SK-N-DZ (cell line): ENCODE results near the gene ILF3.
"Not testable (repeated sequence)": the region's sequence is repeated elsewhere in the genome, so short reads cannot be mapped to it uniquely, and the experiment has no call there.

ENCODE experiments used
- DNase-seq: peaks from one replicate; pipeline ENCODE4 v3.0.0-alpha.2; 2015; ENCODE audit warnings: low spot score

ILF3 gene

DNA sequence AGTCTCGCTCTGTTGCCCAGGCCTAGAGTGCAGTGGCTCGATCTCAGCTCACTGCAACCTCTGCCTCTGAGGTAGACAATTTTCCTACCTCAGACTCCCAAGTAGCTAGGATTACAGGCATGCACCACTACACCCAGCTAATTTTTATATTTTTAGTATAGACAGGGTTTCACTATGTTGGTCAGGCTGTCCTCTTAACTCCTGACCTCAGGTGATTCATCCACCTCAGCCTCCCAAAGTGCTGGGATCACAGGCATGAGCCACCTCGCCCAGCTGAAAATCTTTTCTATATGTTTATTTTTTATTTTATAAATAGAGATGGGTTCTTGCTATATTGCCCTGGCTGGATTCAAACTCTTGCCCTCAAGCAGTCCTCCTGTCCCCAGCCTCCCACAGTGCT lies 17.8 kb downstream of the ILF3 start:
- not testable (repeated sequence) for DNase-seq

DNA sequence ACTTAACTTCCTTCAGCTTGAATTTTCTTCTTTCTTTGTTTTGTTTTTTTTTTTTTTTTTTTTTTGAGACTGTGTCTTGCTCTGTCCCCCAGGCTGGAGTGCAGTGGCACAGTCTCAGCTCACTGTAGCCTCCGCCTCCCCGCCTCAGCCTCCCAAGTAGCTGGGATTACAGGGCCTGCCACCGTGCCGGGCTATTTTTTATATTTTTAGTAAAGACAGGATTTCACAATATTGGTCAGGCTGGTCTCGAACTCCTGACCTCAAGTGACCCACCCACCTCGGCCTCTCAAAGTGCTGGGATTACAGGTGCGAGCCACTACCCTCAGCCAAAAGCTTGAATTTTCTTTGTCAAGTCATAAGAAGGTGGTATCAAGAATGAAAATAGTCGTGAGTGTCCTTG lies 21.1 kb downstream of the ILF3 start:
- DNase-seq: not testable (repeated sequence)

- DNase-seq: no peak
These were observed 23.6 kb downstream of the ILF3 start for GRCh38 chr19:10677751-10678150.

DNA sequence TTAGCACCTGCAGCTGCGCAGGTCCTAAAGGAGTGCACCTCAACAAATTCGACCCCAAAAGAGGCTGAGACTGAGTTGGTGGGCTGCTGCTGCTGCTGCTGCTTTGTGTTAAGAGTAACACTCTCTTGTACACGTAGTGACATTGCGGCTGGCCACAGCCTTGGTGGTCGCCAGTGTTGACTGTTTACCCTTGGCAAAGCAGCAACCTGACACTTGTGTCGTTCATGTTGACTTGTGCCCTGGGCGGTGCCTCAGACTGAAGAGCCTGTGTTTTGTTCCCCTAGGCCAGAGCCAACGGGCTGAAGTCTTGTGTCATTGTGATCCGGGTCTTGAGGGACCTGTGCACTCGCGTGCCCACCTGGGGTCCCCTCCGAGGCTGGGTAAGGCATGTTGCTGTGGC lies 24.7 kb downstream of the ILF3 start:
- no peak for DNase-seq

GRCh38 chr19:10679743-10680142 lies 25.6 kb downstream of the ILF3 start:
- DNase-seq: no peak

DNA sequence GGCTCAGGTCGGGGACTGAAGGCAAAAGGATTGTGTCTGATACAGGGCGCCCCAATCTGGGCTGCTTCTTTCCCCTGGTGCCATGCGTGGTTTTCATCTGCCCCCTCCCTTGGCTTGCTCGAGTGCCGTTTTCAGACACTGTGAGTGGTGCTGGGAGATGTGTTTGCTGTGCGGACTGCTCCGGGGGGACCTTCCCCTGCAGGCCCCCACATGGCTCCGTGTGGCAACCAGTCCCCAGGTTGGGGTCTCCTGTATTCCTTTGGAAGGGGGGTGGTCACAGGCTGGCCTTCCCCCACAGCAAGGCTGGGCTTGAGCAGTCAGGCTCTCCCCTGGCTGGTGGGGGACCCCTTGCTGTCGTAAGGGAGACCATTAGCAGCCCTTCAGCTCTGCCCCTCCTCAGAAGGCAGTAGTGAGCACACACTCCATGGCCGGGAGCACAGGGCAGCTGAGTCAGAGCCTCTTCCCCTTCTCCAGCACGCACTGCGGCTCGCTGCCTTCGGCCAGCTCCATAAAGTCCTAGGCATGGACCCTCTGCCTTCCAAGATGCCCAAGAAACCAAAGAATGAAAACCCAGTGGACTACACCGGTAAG lies 26.5 kb downstream of the ILF3 start:
- DNase-seq: no peak

DNA sequence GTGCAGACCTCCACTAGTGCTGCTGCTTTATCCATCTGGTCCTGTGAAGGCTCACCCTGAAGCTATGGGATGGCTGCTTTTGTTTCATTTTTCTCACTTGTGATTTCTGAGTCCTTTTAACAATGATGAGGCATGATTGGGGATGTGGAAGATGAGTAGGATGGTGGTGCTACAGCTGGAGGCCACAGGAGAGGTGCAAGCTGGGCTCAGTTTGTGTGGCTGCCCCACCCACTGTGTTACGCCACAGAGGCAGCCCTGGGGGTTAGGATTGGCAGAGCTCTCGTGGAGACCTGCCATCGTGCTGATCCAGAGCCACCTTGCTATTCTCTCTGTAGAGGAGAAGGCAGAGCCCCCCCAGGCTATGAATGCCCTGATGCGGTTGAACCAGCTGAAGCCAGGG lies 27.5 kb downstream of the ILF3 start:
- no peak for DNase-seq

DNA sequence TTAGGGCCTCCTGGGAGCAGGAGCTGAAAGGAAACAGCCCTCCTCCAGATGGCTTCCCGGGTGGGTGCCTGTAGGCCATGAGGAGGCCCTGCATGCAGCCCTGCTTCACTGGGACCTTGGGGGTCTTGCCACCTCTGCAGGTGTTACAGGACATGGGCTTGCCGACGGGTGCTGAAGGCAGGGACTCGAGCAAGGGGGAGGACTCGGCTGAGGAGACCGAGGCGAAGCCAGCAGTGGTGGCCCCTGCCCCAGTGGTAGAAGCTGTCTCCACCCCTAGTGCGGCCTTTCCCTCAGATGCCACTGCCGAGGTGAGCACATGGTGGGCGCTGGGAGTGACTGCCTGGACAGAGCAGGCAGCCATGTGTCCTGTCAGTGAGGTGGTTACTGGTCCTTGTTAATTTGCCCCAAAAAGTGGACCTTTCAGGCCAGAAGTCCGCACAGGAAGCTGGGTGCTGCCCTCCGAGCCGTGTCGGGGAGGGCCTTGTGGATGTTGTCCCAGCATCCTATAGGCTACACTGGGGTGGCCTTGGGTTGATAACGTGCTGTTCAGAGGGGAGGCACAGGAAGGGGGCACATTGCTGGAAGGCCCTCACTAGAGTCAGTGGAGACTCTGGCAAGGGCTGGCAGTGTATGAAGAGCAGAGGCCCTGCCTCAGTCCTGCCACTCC lies 28.4 kb downstream of the ILF3 start:
- no peak for DNase-seq

DNA sequence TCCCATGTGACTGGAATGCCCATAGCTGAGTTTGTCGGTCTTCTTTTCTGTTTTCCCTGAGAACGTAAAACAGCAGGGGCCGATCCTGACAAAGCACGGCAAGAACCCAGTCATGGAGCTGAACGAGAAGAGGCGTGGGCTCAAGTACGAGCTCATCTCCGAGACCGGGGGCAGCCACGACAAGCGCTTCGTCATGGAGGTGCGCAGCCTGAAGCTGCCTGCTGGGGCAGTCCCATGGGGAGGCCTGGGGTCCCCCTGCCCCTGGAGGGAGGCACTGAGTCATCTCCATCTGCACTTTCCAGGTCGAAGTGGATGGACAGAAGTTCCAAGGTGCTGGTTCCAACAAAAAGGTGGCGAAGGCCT lies 28.9 kb downstream of the ILF3 start:
- DNase-seq: no peak

DNA sequence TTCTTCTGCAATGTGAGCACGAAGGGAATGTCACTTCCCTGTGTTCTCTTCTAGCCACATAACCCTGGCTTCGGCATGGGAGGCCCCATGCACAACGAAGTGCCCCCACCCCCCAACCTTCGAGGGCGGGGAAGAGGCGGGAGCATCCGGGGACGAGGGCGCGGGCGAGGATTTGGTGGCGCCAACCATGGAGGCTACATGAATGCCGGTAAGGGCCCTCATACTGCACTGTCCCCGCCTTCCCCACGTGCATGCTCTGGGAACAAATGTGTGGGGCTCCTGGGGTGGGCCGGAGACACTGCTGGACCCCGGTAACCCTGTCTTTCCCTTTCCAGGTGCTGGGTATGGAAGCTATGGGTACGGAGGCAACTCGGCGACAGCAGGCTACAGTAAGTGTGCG lies 29.4 kb downstream of the ILF3 start:
- no peak for DNase-seq

- no peak for DNase-seq
These were observed 31.1 kb downstream of the ILF3 start for GRCh38 chr19:10685210-10685609.

GRCh38 chr19:10686193-10686592 lies 32.0 kb downstream of the ILF3 start:
- no peak for DNase-seq

GRCh38 chr19:10686661-10687517 lies 32.7 kb downstream of the ILF3 start:
- DNase-seq: no peak

GRCh38 chr19:10687518-10688288 lies 33.6 kb downstream of the ILF3 start:
- no peak for DNase-seq

DNA sequence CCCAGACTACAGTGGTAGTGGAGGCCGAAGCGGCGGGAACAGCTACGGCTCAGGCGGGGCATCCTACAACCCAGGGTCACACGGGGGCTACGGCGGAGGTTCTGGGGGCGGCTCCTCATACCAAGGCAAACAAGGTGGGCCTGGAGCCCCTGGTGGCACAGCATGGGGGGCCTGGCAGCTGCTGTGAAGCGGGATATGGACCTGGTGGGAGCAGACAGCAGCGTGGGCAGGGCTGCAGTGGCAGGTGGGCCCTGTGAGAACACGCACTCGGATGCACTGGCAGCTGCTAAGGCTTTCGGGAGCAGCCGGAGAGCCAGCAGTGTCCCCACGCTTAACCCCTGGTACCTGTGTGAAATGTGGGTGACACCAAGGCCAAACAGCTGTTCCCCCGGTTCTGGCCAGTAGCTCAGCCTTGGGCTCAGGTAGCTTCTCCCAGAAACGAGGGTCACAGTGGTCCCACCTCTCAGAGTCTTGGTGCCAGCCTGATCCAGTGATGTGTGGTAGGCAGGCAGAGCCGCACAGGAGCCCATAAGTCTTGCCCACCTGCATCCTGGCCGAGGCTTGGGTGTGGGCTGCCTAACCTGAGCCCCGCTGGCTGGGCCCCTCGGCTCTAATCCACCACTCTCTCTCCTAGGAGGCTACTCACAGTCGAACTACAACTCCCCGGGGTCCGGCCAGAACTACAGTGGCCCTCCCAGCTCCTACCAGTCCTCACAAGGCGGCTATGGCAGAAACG lies 34.6 kb downstream of the ILF3 start:
- no peak for DNase-seq

DNA sequence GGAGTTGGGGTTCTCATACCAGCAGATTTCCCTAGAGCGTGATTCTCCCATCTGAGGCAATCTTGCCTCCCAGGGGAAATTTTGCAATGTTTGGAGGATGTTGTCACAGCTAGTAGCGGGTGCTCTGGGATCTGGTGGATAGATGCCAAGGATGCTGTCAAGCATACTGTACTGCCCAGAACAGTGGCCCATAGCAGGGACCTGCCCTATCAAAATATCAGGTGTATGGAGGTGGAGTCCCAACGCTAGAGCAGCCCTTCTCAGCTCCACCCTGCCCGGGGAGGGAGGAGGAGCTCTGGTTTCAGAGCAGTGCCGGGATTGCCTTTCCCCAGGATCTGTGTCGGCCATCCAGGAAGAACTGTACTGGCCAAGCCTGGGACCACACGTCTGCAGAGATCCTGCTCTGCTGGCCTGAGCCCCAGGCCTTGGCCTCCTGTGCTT lies 36.2 kb downstream of the ILF3 start:
- DNase-seq: no peak

DNA sequence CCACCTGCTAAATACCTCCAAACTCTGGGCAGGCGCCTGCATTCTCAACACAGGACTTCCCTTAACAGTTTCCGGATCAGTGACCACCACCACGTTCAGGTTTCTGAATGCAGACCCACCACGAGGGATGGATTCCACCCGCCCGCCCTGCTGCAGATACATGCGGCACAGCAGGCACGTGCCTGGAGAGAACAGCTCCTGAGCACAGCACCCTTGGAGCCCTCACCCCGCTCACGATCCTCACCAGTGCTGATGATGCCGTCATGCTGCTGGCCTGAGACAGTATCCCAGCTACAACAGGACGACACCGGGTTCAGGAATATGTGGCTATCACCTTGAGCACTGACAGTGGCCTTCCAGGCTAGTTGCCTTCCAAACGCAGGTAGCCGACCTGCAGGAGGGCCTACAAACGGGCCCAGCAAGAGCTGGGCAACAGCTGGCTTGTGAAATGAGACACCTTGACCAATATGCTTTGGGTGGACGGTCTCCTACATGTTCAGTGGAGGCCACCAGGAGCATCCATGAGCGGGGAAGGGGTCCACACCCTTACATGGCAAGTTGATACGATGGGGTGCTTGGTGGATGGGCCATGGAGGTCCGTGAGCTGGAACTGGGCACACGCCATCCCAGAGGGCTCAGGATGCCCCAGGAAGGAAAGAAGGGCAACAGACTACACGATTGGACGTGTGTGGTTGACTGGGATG lies 37.2 kb downstream of the ILF3 start:
- no peak for DNase-seq

- DNase-seq: no peak
These were observed 37.7 kb downstream of the ILF3 start for GRCh38 chr19:10691883-10692282.

- DNase-seq: no peak
These were observed 38.6 kb downstream of the ILF3 start for GRCh38 chr19:10692673-10693264.

- DNase-seq: peak; percentile 24
These were observed 40.7 kb downstream of the ILF3 start for GRCh38 chr19:10694706-10695307.
